HG02840 (cell line): ENCODE measurements around the gene BLTP3B.

Experiments
- ATAC-seq: cut with Tn5 transposase; IDR thresholded peaks from one replicate; pipeline ENCODE4 v1.9.1; 2021; ENCODE audit warnings: mild to moderate bottlenecking, moderate library complexity, moderate number of reproducible peaks; ENCODE audit not compliant: unreplicated experiment, low FRiP score

Gene BLTP3B

GRCh38 chr12:100123316-100124095 lies 19.2 kb downstream of the BLTP3B start:
- no peak for ATAC-seq

DNA sequence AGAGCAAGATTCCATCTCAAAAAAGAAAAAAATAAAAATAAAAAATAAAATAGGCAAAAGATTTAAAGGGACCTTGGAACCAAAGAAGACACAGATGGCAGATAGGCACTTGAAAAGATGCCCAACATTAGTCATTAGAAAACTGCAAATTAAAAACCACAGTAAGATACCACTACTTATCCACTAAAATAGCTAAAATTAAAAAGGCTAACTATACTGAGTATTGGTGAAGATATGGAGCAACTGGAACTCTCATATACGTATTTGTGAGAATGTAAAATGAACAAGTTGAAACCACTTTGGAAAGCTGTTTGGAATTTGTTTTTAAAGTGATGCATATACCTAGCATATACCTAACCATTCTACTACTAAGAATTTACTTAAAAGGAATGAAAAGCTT lies 22.3 kb downstream of the BLTP3B start:
- no peak for ATAC-seq

DNA sequence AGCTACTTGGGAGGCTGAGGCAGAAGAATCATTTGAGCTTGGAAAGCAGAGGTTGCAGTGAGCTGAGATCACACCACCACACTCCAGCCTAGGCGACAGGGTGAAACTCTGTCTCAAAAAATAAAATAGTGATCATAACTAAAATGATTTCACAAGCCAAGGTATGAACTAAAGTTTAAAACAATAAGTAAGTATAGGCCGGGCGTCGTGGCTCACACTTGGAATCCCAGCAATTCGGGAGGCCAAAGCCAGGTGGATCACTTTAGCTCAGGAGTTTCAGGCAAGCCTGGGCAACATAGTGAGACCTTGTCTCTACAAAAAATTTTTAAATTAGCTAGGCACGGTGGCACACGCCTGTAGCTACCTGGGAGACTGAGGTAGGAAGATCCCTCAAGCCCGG lies 27.4 kb downstream of the BLTP3B start:
- no peak for ATAC-seq

DNA sequence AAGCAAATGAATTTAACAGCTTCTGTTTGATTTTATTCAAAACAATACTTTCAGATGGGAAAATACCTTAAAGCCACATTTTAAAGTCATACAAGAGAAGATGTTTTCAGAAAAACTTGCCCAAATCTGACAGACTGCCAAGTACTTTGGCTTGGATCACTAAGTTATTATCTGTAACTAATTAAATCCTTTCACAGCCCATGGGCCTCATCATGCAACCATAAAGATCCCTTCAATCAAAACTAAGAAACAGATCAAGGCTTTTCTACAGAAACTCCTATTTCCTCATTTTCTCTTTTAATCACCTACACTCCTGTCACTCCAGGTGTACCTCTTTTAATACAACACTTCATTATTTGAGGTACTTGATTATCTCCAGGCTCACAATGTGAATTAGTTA lies 28.1 kb downstream of the BLTP3B start:
- ATAC-seq: no peak

DNA sequence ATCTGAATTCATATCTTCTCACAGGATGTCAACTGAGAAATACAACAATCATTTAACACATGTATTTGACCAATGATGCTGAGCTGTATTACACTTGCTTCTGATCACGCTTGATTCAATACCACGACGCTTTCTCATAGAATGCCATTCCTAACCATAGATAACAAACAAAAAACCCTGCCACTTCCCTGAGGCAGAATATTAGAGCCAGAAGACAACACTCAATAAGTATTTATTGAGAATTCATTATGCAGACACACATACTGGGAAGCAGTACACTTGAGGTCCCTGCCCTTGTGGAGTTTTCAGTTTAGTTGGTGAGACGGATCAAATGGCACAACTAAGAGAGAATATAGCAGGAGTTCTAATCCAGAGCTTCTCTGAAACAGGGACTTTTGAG lies 32.4 kb downstream of the BLTP3B start:
- ATAC-seq: no peak

DNA sequence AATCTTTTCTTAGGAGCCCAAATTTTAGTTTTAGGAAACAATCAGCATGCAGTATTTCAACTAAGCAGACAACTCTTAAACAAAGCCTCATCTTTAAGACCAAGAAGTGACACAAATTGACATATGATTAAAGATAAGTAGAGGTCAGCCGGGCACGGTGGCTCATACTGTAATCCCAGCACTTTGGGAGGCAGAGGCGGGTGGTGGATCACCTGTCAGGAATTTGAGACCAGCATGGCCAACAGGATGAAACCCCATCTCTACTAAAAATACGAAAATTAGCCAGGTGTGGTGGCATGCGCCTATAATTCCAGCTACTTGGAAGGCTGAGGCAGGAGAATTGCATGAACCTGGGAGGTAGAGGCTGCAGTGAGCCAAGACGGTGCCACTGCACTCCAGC lies 35.8 kb downstream of the BLTP3B start:
- ATAC-seq: no peak

DNA sequence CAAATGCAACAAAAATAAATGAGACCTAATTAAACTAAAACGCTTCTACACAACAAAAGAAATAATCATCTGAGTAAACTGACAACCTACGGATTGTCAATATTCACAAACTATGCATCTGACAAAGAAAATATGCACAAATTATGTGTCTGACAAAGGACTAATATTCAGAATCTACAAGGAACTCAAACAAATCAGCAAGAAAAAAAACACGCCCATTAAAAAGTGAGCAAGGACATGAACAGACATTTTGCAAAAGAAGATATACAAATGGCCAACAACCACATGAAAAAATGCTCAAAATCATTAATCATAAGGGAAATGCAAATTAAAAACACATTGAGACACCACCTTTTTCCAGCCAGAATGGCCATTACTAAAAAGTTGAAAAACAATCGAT lies 37.0 kb downstream of the BLTP3B start:
- no peak for ATAC-seq

- no peak for ATAC-seq
Measured at GRCh38 chr12:100101000-100101399, 41.7 kb downstream of the BLTP3B start.
